HEK293 (cell line): ENCODE results near the gene SERPINB7.

Experiments
- CTCF ChIA-PET: fragments of 350-600 bp; formaldehyde crosslinking; extraction: SDS; loops from one replicate; lab custom pipeline; 2021; ENCODE audit warnings: antibody characterized with exemption; lab: Yijun Ruan, JAX
- POLR2A ChIA-PET: fragments of 300-600 bp; formaldehyde crosslinking; extraction: SDS; loops from one replicate; lab custom pipeline; 2020; ENCODE audit warnings: antibody characterized with exemption, inconsistent platforms; lab: Yijun Ruan, JAX
- H3K27ac ChIP-seq: fragments of 200-500 bp; sonication (Bioruptor generic); 2 replicates; pipeline ENCODE4 v1.5.1; 2014; ENCODE audit warnings: low read depth, low read length, control low read depth, inconsistent platforms; ENCODE audit errors: extremely low read depth
- H3K36me3 ChIP-seq, 2 experiments: fragments of 200-500 bp in 1 of 2; sonication (Bioruptor generic) in 1 of 2; 1 replicate in 1 of 2; 2 replicates in 1 of 2; pipeline ENCODE4 v1.5.1; 2014 to 2017; ENCODE audit warnings: inconsistent platforms in 2 of 2, low read length in 2 of 2; ENCODE audit not compliant: control insufficient read depth in 2 of 2, insufficient read depth in 1 of 2
- H3K4me1 ChIP-seq: fragments of 200-500 bp; sonication (Bioruptor generic); 2 replicates; pipeline ENCODE4 v1.5.1; 2014; ENCODE audit warnings: mild to moderate bottlenecking, low read length, inconsistent platforms; ENCODE audit not compliant: control insufficient read depth, insufficient read depth
- H3K4me3 ChIP-seq: 2 replicates; pipeline ENCODE4 v1.5.1; 2011; ENCODE audit warnings: low read depth, mild to moderate bottlenecking, control low read depth, low read length, moderate library complexity
- H3K9me3 ChIP-seq: fragments of 200-500 bp; sonication (Bioruptor generic); 2 replicates; pipeline ENCODE4 v1.5.1; 2014; ENCODE audit warnings: low read depth, low read length, inconsistent platforms; ENCODE audit not compliant: control insufficient read depth, insufficient read depth
- GLIS2 ChIP-seq: fragments of 450-650 bp; formaldehyde crosslinking; IDR thresholded peaks from 2 replicates; pipeline ENCODE4 v1.5.1; 2016; ENCODE audit warnings: missing biosample characterization, missing genetic modification characterization
- KLF7 ChIP-seq: fragments of 450-650 bp; formaldehyde crosslinking; IDR thresholded peaks from 2 replicates; pipeline ENCODE4 v1.5.1; 2016; ENCODE audit warnings: missing biosample characterization, missing genetic modification characterization, borderline replicate concordance
- MEIS1 ChIP-seq: sonication (generic); formaldehyde crosslinking; IDR thresholded peaks from 2 replicates; pipeline ENCODE4 v1.8.1; 2022; ENCODE audit warnings: missing genetic modification reagents, mild to moderate bottlenecking, borderline replicate concordance
- OVOL3 ChIP-seq: fragments of 450-650 bp; formaldehyde crosslinking; IDR thresholded peaks from 2 replicates; pipeline ENCODE4 v1.5.1; 2016; ENCODE audit warnings: missing biosample characterization, missing genetic modification characterization
- RBAK ChIP-seq: fragments of 450-650 bp; formaldehyde crosslinking; IDR thresholded peaks from 2 replicates; pipeline ENCODE4 v1.5.1; 2016; ENCODE audit warnings: missing biosample characterization, missing genetic modification characterization
- ZEB2 ChIP-seq: fragments of 450-650 bp; formaldehyde crosslinking; IDR thresholded peaks from 2 replicates; pipeline ENCODE4 v1.5.1; 2016; ENCODE audit warnings: missing biosample characterization, missing genetic modification characterization
- ZFP3 ChIP-seq: fragments of 450-650 bp; formaldehyde crosslinking; IDR thresholded peaks from 2 replicates; pipeline ENCODE4 v1.5.1; 2016; ENCODE audit warnings: low read depth, missing biosample characterization, missing genetic modification characterization
- ZFP41 ChIP-seq: fragments of 450-650 bp; formaldehyde crosslinking; IDR thresholded peaks from 2 replicates; pipeline ENCODE4 v1.5.1; 2016; ENCODE audit warnings: missing biosample characterization, missing genetic modification characterization, borderline replicate concordance
- ZNF266 ChIP-seq: fragments of 450-650 bp; formaldehyde crosslinking; IDR thresholded peaks from 2 replicates; pipeline ENCODE4 v1.5.1; 2016; ENCODE audit warnings: missing biosample characterization, missing genetic modification characterization, low read depth
- ZNF37A ChIP-seq: fragments of 450-650 bp; IDR thresholded peaks from 2 replicates; pipeline ENCODE4 v1.5.1; 2018; ENCODE audit warnings: missing biosample characterization, missing genetic modification characterization
- ZNF404 ChIP-seq: fragments of 450-650 bp; formaldehyde crosslinking; IDR thresholded peaks from 2 replicates; pipeline ENCODE4 v1.5.1; 2017; ENCODE audit warnings: missing biosample characterization, missing genetic modification characterization
- ZSCAN30 ChIP-seq: fragments of 450-650 bp; IDR thresholded peaks from 2 replicates; pipeline ENCODE4 v1.5.1; 2018; ENCODE audit warnings: missing biosample characterization, mild to moderate bottlenecking, missing genetic modification characterization, moderate library complexity
- TF ChIP-seq, protein P1 (sequence below): fragments of 450-650 bp; formaldehyde crosslinking; IDR thresholded peaks from 2 replicates; pipeline ENCODE4 v1.5.1; 2016; ENCODE audit warnings: missing biosample characterization, missing genetic modification characterization, borderline replicate concordance
- TF ChIP-seq, protein P2 (sequence below): fragments of 450-650 bp; formaldehyde crosslinking; IDR thresholded peaks from 2 replicates; pipeline ENCODE4 v1.5.1; 2016; ENCODE audit warnings: missing biosample characterization, missing genetic modification characterization
- TF ChIP-seq, protein P3 (sequence below): fragments of 450-650 bp; formaldehyde crosslinking; IDR thresholded peaks from 2 replicates; pipeline ENCODE4 v1.5.1; 2016; ENCODE audit warnings: missing biosample characterization, missing genetic modification characterization
- TF ChIP-seq, protein P4 (sequence below): fragments of 450-650 bp; formaldehyde crosslinking; IDR thresholded peaks from 2 replicates; pipeline ENCODE4 v1.5.1; 2016; ENCODE audit warnings: missing biosample characterization, missing genetic modification characterization
- TF ChIP-seq, protein P5 (sequence below): fragments of 450-650 bp; formaldehyde crosslinking; IDR thresholded peaks from 2 replicates; pipeline ENCODE4 v1.5.1; 2016; ENCODE audit warnings: missing biosample characterization, missing genetic modification characterization
- TF ChIP-seq, protein P6 (sequence below): fragments of 450-650 bp; formaldehyde crosslinking; IDR thresholded peaks from 2 replicates; pipeline ENCODE4 v1.5.1; 2017; ENCODE audit warnings: missing biosample characterization, mild to moderate bottlenecking, missing genetic modification characterization, moderate library complexity

The SERPINB7 gene

DNA sequence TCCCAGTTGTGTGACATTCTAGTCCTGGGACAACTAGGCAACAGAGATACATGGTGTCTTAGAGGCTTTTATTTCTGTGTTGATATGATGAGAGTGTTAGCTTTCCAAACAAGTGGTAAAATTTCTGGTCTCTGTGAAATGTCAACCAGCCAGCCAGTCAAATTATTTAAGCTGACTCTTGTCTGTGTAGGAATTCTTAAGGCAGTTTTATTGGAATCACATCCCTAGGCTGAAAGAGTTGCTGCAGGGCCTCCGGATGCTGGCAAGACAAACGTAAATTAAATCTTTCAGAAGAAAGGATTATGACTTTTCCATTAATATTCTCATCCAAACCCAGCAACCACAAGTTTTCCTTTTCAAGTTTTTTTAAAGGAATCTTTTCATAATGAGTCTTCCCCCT is 44.6 kb downstream of the SERPINB7 start (continued):
- TF ChIP-seq, protein P1, sequence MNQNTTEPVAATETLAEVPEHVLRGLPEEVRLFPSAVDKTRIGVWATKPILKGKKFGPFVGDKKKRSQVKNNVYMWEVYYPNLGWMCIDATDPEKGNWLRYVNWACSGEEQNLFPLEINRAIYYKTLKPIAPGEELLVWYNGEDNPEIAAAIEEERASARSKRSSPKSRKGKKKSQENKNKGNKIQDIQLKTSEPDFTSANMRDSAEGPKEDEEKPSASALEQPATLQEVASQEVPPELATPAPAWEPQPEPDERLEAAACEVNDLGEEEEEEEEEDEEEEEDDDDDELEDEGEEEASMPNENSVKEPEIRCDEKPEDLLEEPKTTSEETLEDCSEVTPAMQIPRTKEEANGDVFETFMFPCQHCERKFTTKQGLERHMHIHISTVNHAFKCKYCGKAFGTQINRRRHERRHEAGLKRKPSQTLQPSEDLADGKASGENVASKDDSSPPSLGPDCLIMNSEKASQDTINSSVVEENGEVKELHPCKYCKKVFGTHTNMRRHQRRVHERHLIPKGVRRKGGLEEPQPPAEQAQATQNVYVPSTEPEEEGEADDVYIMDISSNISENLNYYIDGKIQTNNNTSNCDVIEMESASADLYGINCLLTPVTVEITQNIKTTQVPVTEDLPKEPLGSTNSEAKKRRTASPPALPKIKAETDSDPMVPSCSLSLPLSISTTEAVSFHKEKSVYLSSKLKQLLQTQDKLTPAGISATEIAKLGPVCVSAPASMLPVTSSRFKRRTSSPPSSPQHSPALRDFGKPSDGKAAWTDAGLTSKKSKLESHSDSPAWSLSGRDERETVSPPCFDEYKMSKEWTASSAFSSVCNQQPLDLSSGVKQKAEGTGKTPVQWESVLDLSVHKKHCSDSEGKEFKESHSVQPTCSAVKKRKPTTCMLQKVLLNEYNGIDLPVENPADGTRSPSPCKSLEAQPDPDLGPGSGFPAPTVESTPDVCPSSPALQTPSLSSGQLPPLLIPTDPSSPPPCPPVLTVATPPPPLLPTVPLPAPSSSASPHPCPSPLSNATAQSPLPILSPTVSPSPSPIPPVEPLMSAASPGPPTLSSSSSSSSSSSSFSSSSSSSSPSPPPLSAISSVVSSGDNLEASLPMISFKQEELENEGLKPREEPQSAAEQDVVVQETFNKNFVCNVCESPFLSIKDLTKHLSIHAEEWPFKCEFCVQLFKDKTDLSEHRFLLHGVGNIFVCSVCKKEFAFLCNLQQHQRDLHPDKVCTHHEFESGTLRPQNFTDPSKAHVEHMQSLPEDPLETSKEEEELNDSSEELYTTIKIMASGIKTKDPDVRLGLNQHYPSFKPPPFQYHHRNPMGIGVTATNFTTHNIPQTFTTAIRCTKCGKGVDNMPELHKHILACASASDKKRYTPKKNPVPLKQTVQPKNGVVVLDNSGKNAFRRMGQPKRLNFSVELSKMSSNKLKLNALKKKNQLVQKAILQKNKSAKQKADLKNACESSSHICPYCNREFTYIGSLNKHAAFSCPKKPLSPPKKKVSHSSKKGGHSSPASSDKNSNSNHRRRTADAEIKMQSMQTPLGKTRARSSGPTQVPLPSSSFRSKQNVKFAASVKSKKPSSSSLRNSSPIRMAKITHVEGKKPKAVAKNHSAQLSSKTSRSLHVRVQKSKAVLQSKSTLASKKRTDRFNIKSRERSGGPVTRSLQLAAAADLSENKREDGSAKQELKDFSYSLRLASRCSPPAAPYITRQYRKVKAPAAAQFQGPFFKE (tag by site-specific recombination) = no peak
- TF ChIP-seq GLIS2 (tag by site-specific recombination) (no peak), RBAK (tag by site-specific recombination) (no peak)

DNA sequence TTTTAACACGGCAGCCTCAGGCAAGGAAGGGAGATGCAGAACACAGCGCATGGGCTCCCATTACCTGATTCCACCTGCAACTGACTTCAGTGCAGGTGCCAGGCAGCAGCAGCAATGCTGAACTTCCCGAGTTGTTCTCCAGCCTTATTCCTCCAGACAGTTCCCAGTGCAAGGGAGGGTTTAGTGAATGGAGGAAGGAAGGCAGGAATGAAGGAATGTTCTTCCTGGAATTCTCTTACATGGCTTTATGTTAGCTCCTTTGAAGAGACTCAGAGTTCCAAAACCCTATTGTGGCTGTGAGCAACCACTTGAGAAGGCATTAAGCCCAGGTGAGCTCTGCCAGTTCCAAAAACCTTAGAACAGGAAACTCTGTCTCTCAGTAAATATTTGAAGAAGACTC is 45.5 kb downstream of the SERPINB7 start:
- no peaks in the 10 kb centered on the region for H3K9me3 ChIP-seq
- ChIA-PET CTCF (no interaction called here), POLR2A (no interaction called here)
- no peaks in the 10 kb centered on the region for H3K4me1 ChIP-seq
- no peak overlapping the region for H3K4me3 ChIP-seq
- no peaks in the 10 kb centered on the region for H3K36me3 ChIP-seq
- H3K27ac ChIP-seq = no peak overlapping the region
- TF ChIP-seq, protein P2, sequence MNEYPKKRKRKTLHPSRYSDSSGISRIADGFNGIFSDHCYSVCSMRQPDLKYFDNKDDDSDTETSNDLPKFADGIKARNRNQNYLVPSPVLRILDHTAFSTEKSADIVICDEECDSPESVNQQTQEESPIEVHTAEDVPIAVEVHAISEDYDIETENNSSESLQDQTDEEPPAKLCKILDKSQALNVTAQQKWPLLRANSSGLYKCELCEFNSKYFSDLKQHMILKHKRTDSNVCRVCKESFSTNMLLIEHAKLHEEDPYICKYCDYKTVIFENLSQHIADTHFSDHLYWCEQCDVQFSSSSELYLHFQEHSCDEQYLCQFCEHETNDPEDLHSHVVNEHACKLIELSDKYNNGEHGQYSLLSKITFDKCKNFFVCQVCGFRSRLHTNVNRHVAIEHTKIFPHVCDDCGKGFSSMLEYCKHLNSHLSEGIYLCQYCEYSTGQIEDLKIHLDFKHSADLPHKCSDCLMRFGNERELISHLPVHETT = no peak
- TF ChIP-seq, protein P3, sequence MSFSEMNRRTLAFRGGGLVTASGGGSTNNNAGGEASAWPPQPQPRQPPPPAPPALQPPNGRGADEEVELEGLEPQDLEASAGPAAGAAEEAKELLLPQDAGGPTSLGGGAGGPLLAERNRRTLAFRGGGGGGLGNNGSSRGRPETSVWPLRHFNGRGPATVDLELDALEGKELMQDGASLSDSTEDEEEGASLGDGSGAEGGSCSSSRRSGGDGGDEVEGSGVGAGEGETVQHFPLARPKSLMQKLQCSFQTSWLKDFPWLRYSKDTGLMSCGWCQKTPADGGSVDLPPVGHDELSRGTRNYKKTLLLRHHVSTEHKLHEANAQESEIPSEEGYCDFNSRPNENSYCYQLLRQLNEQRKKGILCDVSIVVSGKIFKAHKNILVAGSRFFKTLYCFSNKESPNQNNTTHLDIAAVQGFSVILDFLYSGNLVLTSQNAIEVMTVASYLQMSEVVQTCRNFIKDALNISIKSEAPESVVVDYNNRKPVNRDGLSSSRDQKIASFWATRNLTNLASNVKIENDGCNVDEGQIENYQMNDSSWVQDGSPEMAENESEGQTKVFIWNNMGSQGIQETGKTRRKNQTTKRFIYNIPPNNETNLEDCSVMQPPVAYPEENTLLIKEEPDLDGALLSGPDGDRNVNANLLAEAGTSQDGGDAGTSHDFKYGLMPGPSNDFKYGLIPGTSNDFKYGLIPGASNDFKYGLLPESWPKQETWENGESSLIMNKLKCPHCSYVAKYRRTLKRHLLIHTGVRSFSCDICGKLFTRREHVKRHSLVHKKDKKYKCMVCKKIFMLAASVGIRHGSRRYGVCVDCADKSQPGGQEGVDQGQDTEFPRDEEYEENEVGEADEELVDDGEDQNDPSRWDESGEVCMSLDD = no peak
- TF ChIP-seq ZFP41 (tag by site-specific recombination) (no peak), ZNF266 (tag by site-specific recombination) (no peak), OVOL3 (no peak), ZNF404 (no peak), MEIS1 (no peak), KLF7 (tag by site-specific recombination) (no peak), ZNF37A (tag by site-specific recombination) (no peak), ZSCAN30 (tag by site-specific recombination) (no peak), ZEB2 (tag by site-specific recombination) (no peak), ZFP3 (tag by site-specific recombination) (no peak)
- TF ChIP-seq, protein P4, sequence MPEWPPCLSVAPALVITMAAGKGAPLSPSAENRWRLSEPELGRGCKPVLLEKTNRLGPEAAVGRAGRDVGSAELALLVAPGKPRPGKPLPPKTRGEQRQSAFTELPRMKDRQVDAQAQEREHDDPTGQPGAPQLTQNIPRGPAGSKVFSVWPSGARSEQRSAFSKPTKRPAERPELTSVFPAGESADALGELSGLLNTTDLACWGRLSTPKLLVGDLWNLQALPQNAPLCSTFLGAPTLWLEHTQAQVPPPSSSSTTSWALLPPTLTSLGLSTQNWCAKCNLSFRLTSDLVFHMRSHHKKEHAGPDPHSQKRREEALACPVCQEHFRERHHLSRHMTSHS (tag by site-specific recombination) = no peak
- TF ChIP-seq, protein P5, sequence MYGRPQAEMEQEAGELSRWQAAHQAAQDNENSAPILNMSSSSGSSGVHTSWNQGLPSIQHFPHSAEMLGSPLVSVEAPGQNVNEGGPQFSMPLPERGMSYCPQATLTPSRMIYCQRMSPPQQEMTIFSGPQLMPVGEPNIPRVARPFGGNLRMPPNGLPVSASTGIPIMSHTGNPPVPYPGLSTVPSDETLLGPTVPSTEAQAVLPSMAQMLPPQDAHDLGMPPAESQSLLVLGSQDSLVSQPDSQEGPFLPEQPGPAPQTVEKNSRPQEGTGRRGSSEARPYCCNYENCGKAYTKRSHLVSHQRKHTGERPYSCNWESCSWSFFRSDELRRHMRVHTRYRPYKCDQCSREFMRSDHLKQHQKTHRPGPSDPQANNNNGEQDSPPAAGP (tag by site-specific recombination) = no peak
- TF ChIP-seq, protein P6, sequence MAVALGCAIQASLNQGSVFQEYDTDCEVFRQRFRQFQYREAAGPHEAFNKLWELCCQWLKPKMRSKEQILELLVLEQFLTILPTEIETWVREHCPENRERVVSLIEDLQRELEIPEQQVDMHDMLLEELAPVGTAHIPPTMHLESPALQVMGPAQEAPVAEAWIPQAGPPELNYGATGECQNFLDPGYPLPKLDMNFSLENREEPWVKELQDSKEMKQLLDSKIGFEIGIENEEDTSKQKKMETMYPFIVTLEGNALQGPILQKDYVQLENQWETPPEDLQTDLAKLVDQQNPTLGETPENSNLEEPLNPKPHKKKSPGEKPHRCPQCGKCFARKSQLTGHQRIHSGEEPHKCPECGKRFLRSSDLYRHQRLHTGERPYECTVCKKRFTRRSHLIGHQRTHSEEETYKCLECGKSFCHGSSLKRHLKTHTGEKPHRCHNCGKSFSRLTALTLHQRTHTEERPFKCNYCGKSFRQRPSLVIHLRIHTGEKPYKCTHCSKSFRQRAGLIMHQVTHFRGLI = no peak
